HepG2 (cell line): ENCODE data around the gene BRPF1.

Source experiments
- ATF7 ChIP-seq, 2 experiments: fragments of 450-650 bp in 1 of 2; sonication (generic) in 1 of 2; formaldehyde crosslinking in 1 of 2; IDR thresholded peaks; 2 replicates each; pipeline versions ENCODE4 v1.4.0 to v1.6.1; 2016 to 2020; ENCODE audit warnings: antibody characterized with exemption in 1 of 2, mild to moderate bottlenecking in 1 of 2, missing genetic modification reagents in 1 of 2
- CENPT ChIP-seq: sonication (generic); formaldehyde crosslinking; IDR thresholded peaks from 2 replicates; pipeline ENCODE4 v1.8.0; 2022; ENCODE audit warnings: low read depth, mild to moderate bottlenecking, moderate library complexity, missing genetic modification reagents
- EP300 ChIP-seq, 3 experiments: sonication (generic) in 1 of 3; formaldehyde crosslinking in 1 of 3; IDR thresholded peaks; 2 replicates each; pipeline versions ENCODE4 v1.5.1 to v1.6.1; 2011 to 2020; ENCODE audit warnings: low read depth in 2 of 3, low read length in 2 of 3, borderline replicate concordance in 1 of 3, improper control_type of control experiment in 1 of 3, mild to moderate bottlenecking in 1 of 3, missing genetic modification reagents in 1 of 3, moderate library complexity in 1 of 3
- KDM1A ChIP-seq: IDR thresholded peaks from 2 replicates; pipeline ENCODE4 v1.6.1; 2016; ENCODE audit warnings: missing compliant biosample characterization
- POLR2A ChIP-seq, 2 experiments: IDR thresholded peaks; 2 replicates each; pipeline ENCODE4 v1.6.1; 2011; ENCODE audit warnings: low read depth in 2 of 2, low read length in 2 of 2, mild to moderate bottlenecking in 1 of 2, moderate library complexity in 1 of 2; ENCODE audit not compliant: insufficient read depth in 1 of 2
- PPARG ChIP-seq: conservative IDR thresholded peaks from 2 replicates; pipeline ENCODE4 v1.6.1; 2016; ENCODE audit warnings: missing biosample characterization, missing genetic modification reagents
- SRF ChIP-seq: IDR thresholded peaks from 2 replicates; pipeline ENCODE4 v1.6.1; 2011; ENCODE audit warnings: mild to moderate bottlenecking, low read depth, low read length, moderate library complexity
- U2AF1 ChIP-seq: fragments of 200-400 bp; formaldehyde crosslinking; optimal IDR thresholded peaks from 2 replicates; pipeline ENCODE3; 2017; ENCODE audit warnings: mild to moderate bottlenecking, low read depth, low read length
- ZBTB49 ChIP-seq: sonication (generic); formaldehyde crosslinking; IDR thresholded peaks from 2 replicates; pipeline ENCODE4 v1.4.0; 2020; ENCODE audit warnings: missing genetic modification reagents, borderline replicate concordance
- ZBTB7A ChIP-seq: sonication (generic); formaldehyde crosslinking; IDR thresholded peaks from 2 replicates; pipeline ENCODE4 v1.8.0; 2022; ENCODE audit warnings: mild to moderate bottlenecking, missing genetic modification reagents
- ZNF225 ChIP-seq: sonication (generic); formaldehyde crosslinking; IDR thresholded peaks from 2 replicates; pipeline ENCODE4 v1.4.0; 2020; ENCODE audit warnings: mild to moderate bottlenecking, missing genetic modification reagents
- ZNF274 ChIP-seq: sonication (generic); formaldehyde crosslinking; IDR thresholded peaks from 2 replicates; pipeline ENCODE4 v1.5.1; 2020; ENCODE audit warnings: mild to moderate bottlenecking, missing genetic modification reagents
- TF ChIP-seq, protein P1 (sequence below): sonication (generic); formaldehyde crosslinking; IDR thresholded peaks from 2 replicates; pipeline ENCODE4 v1.8.0; 2022; ENCODE audit warnings: missing genetic modification reagents, mild to moderate bottlenecking, moderate library complexity, borderline replicate concordance

DNA sequence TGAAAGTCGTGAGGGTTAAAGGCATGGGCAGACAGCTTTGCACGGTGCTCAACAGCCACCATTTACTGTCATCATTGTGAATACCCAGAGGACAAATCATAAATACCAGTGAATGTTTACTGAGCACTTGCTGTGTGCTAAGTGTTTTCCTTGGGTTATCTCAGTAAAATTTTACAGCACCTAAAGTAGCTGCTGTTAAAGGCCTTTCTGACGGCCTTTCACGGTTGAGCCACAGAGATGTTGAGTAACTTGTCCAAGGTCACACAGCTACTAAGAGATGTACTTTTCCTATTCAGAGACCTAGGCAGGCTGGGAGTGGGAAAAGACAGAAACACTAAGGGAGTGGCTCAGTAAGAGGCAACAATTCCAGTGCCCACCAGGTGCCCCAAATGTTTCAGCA is 28.3 kb upstream of the BRPF1 start:
- TF ChIP-seq ZNF225 (CRISPR knock-in tag) (no peak), ATF7 (IDR thresholded peaks at IDR 0.05) (no peak), ATF7 (CRISPR knock-in tag; IDR thresholded peaks at IDR 0.05) (no peak), POLR2A (IDR thresholded peaks at IDR 0.05; ENCODE audit: insufficient read depth in 1 of 2, low read depth in 2 of 2, low read length in 2 of 2) (no peak), ZBTB7A (CRISPR knock-in tag) (no peak), EP300 (IDR thresholded peaks at IDR 0.05; ENCODE audit: low read depth in 2 of 2, low read length in 2 of 2) (no peak), EP300 (CRISPR knock-in tag; IDR thresholded peaks at IDR 0.05; ENCODE audit: borderline replicate concordance) (no peak), SRF (no peak), CENPT (CRISPR knock-in tag) (no peak), ZBTB49 (CRISPR knock-in tag) (no peak), PPARG (CRISPR knock-in tag) (no peak), ZNF274 (no peak), U2AF1 (no peak), KDM1A (CRISPR knock-in tag) (no peak)
- TF ChIP-seq, protein P1, sequence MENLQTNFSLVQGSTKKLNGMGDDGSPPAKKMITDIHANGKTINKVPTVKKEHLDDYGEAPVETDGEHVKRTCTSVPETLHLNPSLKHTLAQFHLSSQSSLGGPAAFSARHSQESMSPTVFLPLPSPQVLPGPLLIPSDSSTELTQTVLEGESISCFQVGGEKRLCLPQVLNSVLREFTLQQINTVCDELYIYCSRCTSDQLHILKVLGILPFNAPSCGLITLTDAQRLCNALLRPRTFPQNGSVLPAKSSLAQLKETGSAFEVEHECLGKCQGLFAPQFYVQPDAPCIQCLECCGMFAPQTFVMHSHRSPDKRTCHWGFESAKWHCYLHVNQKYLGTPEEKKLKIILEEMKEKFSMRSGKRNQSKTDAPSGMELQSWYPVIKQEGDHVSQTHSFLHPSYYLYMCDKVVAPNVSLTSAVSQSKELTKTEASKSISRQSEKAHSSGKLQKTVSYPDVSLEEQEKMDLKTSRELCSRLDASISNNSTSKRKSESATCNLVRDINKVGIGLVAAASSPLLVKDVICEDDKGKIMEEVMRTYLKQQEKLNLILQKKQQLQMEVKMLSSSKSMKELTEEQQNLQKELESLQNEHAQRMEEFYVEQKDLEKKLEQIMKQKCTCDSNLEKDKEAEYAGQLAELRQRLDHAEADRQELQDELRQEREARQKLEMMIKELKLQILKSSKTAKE (CRISPR knock-in tag), result no peak
